ENCODE measurements around the gene NUP42. TPM values are rescaled to one million over a fixed set of nuclear protein-coding genes. Genes with fewer than 3 reads are reported as not detected.

The NUP42 gene
- total RNA-seq, 1 donor from 2014 or later: 38.4 TPM

DNA sequence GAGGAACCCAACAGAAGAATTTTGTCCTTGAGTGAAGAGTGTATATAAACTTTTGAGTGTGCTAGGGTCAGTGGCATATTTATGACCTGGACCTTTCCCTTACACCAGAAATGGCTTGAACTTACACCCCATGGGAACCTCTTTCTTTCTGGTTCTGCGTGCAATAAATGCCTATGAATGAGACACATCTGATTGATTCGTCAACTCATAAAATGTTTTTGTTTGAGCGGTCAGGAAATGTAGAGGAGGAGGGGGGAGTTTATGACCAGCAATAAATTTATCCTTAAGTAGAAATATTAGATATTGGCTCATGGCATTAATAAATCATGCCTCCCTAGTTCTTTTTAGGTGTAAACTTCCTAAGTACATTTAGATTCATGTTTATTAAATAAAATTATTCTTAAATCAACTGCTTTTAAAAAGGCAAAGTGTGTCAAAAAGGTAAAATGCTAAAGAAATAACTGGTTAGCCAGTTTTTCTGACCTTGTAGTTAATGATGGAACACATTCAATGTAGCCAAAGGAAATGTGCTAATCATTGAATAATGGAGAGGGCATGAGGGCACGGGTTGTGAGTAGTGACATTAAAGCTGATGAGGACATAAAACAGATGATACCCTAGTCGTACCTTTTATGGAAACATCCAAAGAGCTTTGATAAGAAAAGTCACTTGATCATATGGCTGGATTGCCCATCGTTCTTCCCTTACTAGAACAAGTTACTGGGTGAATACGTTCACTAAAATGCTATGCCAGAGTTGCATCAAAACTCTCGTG lies 13.6 kb upstream of the NUP42 start:
- DNase-seq (ENCODE audit: extremely low spot score, unreplicated experiment): no peak
- H3K27me3 Mint-ChIP-seq: no peaks in the 10 kb centered on the region
- no peak overlapping the region for H3K4me3 Mint-ChIP-seq
- H3K36me3 Mint-ChIP-seq: no peaks in the 10 kb centered on the region
- H3K4me1 Mint-ChIP-seq (ENCODE audit: unreplicated experiment): no peaks in the 10 kb centered on the region
- TF ChIP-seq, protein P1, sequence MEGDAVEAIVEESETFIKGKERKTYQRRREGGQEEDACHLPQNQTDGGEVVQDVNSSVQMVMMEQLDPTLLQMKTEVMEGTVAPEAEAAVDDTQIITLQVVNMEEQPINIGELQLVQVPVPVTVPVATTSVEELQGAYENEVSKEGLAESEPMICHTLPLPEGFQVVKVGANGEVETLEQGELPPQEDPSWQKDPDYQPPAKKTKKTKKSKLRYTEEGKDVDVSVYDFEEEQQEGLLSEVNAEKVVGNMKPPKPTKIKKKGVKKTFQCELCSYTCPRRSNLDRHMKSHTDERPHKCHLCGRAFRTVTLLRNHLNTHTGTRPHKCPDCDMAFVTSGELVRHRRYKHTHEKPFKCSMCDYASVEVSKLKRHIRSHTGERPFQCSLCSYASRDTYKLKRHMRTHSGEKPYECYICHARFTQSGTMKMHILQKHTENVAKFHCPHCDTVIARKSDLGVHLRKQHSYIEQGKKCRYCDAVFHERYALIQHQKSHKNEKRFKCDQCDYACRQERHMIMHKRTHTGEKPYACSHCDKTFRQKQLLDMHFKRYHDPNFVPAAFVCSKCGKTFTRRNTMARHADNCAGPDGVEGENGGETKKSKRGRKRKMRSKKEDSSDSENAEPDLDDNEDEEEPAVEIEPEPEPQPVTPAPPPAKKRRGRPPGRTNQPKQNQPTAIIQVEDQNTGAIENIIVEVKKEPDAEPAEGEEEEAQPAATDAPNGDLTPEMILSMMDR (conservative IDR thresholded peaks at IDR 0.05): no peak
- no peaks in the 10 kb centered on the region for H3K9me3 Mint-ChIP-seq
- no peak overlapping the region for H3K27ac Mint-ChIP-seq

DNA sequence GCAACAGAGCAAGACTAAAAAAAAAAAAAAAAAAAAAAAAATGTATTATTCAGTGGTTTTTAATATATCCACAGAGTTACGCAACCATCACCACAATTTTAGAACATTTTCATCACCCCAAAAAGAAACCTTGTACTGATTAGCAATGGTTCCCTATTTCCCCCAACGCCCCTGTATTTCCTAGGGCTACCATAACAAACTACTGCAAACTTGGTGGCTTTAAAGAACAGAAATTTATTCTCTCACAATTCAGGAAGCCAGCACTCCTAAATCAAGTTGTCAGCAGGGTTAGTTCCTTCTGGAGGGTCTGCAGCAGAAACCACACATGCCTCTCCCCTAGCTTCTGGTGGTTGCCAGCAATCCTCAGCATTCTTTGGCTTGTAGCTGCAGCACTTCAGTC lies 5.9 kb upstream of the NUP42 start:
- H3K4me3 Mint-ChIP-seq: no peak overlapping the region
- DNase-seq (ENCODE audit: extremely low spot score, unreplicated experiment): no peak
- no peaks in the 10 kb centered on the region for H3K4me1 Mint-ChIP-seq (ENCODE audit: unreplicated experiment)
- H3K9me3 Mint-ChIP-seq: no peaks in the 10 kb centered on the region
- TF ChIP-seq, protein P1 (conservative IDR thresholded peaks at IDR 0.05): no peak
- peaks cover 4% of the 10 kb centered on the region for H3K36me3 Mint-ChIP-seq
- no peak overlapping the region for H3K27ac Mint-ChIP-seq
- no peaks in the 10 kb centered on the region for H3K27me3 Mint-ChIP-seq

DNA sequence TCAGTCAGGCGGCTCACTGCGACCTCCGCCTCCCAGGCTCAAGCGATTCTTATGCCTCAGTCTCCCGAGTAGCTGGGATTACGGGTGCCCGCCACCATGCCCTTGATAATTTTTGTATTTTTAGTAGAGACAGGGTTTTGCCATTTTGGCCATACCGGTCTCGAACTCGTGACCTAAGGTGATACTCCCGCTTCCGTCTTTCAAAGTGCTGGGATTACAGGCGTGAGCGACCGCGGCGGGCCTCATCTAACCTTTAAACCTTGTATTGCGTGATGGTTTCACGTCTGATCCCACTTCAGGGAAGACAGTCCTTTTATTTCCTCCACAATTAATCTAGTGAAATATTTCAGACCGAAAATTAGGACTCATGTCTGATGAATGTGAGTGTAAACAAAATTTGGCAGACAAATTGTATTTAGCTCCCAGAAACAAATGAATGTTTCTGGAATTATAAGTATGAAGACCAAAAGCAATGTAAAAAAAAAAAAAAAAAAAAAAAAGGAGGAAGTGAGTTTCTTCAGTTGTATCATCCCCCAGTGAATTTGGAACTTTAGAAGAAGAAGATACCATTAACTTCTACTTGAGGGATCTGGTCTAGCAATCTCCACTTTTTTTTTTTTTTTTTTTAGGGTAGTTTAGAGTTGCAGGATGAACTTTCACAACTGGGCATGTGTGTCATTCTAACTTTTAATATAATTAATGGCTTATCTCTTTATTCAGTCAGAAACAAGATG lies 1.6 kb downstream of the NUP42 start:
- no peaks in the 10 kb centered on the region for H3K9me3 Mint-ChIP-seq
- H3K4me3 Mint-ChIP-seq: peak overlapping the region; percentile 97
- TF ChIP-seq, protein P1 (conservative IDR thresholded peaks at IDR 0.05): no peak
- H3K36me3 Mint-ChIP-seq: peaks cover 8% of the 10 kb centered on the region
- peak overlapping the region; percentile 98 for H3K27ac Mint-ChIP-seq
- no peak for DNase-seq (ENCODE audit: extremely low spot score, unreplicated experiment)
- H3K4me1 Mint-ChIP-seq (ENCODE audit: unreplicated experiment): peaks cover 16% of the 10 kb centered on the region
- H3K27me3 Mint-ChIP-seq: peaks cover 4% of the 10 kb centered on the region

DNA sequence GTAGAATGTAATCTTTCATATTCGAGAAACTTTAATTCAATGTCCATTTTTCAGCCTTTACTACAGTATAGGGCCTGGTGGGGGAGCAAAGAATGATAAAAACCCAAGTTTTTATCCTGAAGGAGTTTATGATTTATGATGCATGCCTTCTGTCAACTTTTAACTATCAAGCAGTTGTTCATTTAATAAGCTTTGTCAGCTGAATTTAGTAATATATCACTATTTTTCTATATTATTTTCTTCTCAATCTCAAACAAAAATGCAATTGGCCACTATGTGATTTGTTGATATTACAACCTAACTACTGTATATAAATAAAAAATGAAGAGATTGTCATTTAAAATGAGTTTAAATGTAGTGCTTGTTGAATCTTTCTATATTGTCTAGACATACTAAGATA lies 2.4 kb downstream of the NUP42 start:
- DNase-seq (ENCODE audit: extremely low spot score, unreplicated experiment): no peak
- peak overlapping the region; percentile 80 for H3K27ac Mint-ChIP-seq
- peaks cover 16% of the 10 kb centered on the region for H3K4me1 Mint-ChIP-seq (ENCODE audit: unreplicated experiment)
- H3K36me3 Mint-ChIP-seq: peaks cover 15% of the 10 kb centered on the region
- H3K9me3 Mint-ChIP-seq: no peaks in the 10 kb centered on the region
- peaks cover 4% of the 10 kb centered on the region for H3K27me3 Mint-ChIP-seq
- H3K4me3 Mint-ChIP-seq: peak overlapping the region; percentile 76
- TF ChIP-seq, protein P1 (conservative IDR thresholded peaks at IDR 0.05): no peak

DNA sequence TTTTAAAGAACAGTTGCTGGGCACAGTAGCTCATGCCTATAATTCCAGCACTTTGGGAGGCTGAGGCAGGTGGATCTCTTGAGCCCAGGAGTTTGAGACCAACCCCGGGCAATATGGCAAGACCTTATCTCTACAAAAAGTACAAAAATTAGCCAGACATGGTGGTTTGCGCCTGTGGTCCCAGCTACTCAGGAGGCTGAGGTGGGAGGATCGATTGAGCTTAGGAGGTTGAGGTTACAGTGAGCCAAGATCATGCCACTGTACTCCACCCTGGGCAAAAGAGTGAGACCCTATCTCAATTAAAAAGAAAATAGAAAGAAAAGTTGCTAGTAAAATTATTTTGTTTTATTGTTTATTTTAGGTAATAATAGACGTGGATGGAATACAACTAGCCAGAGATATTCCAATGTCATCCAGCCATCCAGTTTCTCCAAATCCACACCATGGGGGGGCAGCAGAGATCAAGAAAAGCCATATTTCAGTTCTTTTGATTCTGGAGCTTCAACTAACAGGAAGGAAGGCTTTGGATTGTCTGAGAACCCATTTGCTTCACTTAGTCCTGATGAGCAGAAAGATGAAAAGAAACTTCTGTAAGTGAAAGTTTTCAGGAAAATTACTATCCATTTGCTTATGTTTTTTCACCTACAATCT lies 3.0 kb downstream of the NUP42 start:
- Mint-ChIP-seq H3K27me3 (peaks cover 4% of the 10 kb centered on the region), H3K9me3 (no peaks in the 10 kb centered on the region), H3K4me3 (no peak overlapping the region), H3K4me1 (ENCODE audit: unreplicated experiment) (peaks cover 16% of the 10 kb centered on the region), H3K36me3 (peaks cover 16% of the 10 kb centered on the region), H3K27ac (no peak overlapping the region)
- DNase-seq (ENCODE audit: extremely low spot score, unreplicated experiment): no peak
- TF ChIP-seq, protein P1 (conservative IDR thresholded peaks at IDR 0.05): peak; percentile 66

All from type B pancreatic cell (in vitro differentiated cells).